HG02884 (cell line): ENCODE measurements around the gene EREG.
A peak's percentile ranks its signal among the peaks of the same experiment; 100 is the strongest.

ENCODE experiments used
- ATAC-seq: cut with Tn5 transposase; IDR thresholded peaks from one replicate; pipeline ENCODE4 v1.9.1; 2021; ENCODE audit warnings: mild to moderate bottlenecking, moderate library complexity; ENCODE audit not compliant: unreplicated experiment

EREG gene

GRCh38 chr4:74364652-74365491, at the start of gene EREG:
TSS of gene EREG (plus strand) at chr4:74365145. CDS start at chr4:74365309, 164 bp downstream.
- ATAC-seq: no peak

GRCh38 chr4:74315376-74315775, 49.6 kb upstream of the EREG start:
- ATAC-seq: no peak

GRCh38 chr4:74316397-74316796, 48.5 kb upstream of the EREG start:
- no peak for ATAC-seq

- no peak for ATAC-seq
Observed at GRCh38 chr4:74317616-74318246, 47.2 kb upstream of the EREG start.

- ATAC-seq: no peak
Observed at GRCh38 chr4:74318276-74318675, 46.7 kb upstream of the EREG start.

GRCh38 chr4:74319470-74319869, 45.5 kb upstream of the EREG start:
- no peak for ATAC-seq

GRCh38 chr4:74320559-74321118, 44.3 kb upstream of the EREG start:
- ATAC-seq: peak; percentile 76

- no peak for ATAC-seq
Observed at GRCh38 chr4:74322301-74322700, 42.6 kb upstream of the EREG start.

GRCh38 chr4:74323663-74324062, 41.3 kb upstream of the EREG start:
- no peak for ATAC-seq

- ATAC-seq: no peak
Observed at GRCh38 chr4:74324262-74324661, 40.7 kb upstream of the EREG start.

GRCh38 chr4:74325886-74326285, 39.1 kb upstream of the EREG start:
- no peak for ATAC-seq

- no peak for ATAC-seq
Observed at GRCh38 chr4:74327762-74328161, 37.2 kb upstream of the EREG start.

GRCh38 chr4:74328501-74328900, 36.4 kb upstream of the EREG start:
- no peak for ATAC-seq

GRCh38 chr4:74329307-74329706, 35.6 kb upstream of the EREG start:
- ATAC-seq: no peak

GRCh38 chr4:74330295-74330750, 34.6 kb upstream of the EREG start:
- ATAC-seq: no peak

GRCh38 chr4:74331252-74331651, 33.7 kb upstream of the EREG start:
- ATAC-seq: no peak

- ATAC-seq: no peak
Observed at GRCh38 chr4:74331944-74332343, 33.0 kb upstream of the EREG start.

GRCh38 chr4:74334636-74335035, 30.3 kb upstream of the EREG start:
- ATAC-seq: no peak

- ATAC-seq: peak; percentile 69
Observed at GRCh38 chr4:74335341-74336021, 29.5 kb upstream of the EREG start.

GRCh38 chr4:74338792-74339333, 26.1 kb upstream of the EREG start:
- ATAC-seq: no peak

GRCh38 chr4:74339501-74339900, 25.4 kb upstream of the EREG start:
- ATAC-seq: no peak
